ENCODE data around the gene SGCD.

SGCD gene

GRCh38 chr5:156590978-156591377, 264.0 kb downstream of the SGCD start:
- Histone ChIP-seq H4K20me1 (ENCODE audit: insufficient read depth, low read length, poor library complexity, severe bottlenecking) (no peaks in the 10 kb centered on the region), H3K36me3 (ENCODE audit: insufficient read depth, low read length) (no peaks in the 10 kb centered on the region), H3K4me1 (ENCODE audit: insufficient read depth, low read length, poor library complexity, severe bottlenecking) (peaks cover 3% of the 10 kb centered on the region), H3K79me2 (ENCODE audit: insufficient read depth, low read length) (no peaks in the 10 kb centered on the region), H3K27me3 (ENCODE audit: insufficient read depth, low read length, poor library complexity, severe bottlenecking) (no peaks in the 10 kb centered on the region), H3K4me2 (ENCODE audit: low read depth, low read length, poor library complexity, severe bottlenecking) (no peak overlapping the region), H3K9ac (ENCODE audit: low read depth, low read length, poor library complexity, severe bottlenecking) (no peak overlapping the region), H3K9me3 (ENCODE audit: insufficient read depth, low read depth, low read length) (no peaks in the 10 kb centered on the region), H3K9me2 (replicated peaks; ENCODE audit: low read depth, low read length) (no peaks in the 10 kb centered on the region), H3F3A (ENCODE audit: low read depth) (no peaks in the 10 kb centered on the region), H2AFZ (ENCODE audit: low read length) (no peak overlapping the region), H3K4me3 (ENCODE audit: low read length, poor library complexity, severe bottlenecking) (no peak overlapping the region)
- no peak for TF ChIP-seq CTCF (conservative IDR thresholded peaks at IDR 0.05; ENCODE audit: low read length)
- TF ChIP-seq EZH2phosphoT487 (IDR thresholded peaks at IDR 0.05; ENCODE audit: borderline replicate concordance): no peak

DNA sequence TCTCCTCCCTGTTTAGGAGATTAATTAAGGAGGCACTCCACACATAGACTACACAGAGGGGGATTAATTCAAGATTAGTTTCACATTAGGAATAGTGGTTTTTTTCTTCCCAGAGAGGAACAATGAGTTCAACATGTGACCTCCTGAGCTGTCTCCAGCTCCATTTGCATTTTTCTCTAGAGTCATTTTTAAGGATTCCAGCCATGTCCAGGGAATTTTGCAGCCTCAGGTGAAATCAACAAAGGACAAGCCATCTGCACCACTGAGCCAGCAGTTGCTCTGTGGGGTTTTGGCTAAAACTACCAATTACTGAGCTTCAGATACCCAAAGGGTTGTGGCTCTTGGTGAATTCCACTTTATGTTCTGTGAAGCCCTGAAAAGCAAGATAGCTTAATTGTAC, 264.7 kb downstream of the SGCD start:
- Histone ChIP-seq H4K20me1 (ENCODE audit: insufficient read depth, low read length, poor library complexity, severe bottlenecking) (no peaks in the 10 kb centered on the region), H3K9me3 (ENCODE audit: insufficient read depth, low read depth, low read length) (no peaks in the 10 kb centered on the region), H3K36me3 (ENCODE audit: insufficient read depth, low read length) (no peaks in the 10 kb centered on the region), H3K9ac (ENCODE audit: low read depth, low read length, poor library complexity, severe bottlenecking) (no peak overlapping the region), H3K27me3 (ENCODE audit: insufficient read depth, low read length, poor library complexity, severe bottlenecking) (no peaks in the 10 kb centered on the region), H3K79me2 (ENCODE audit: insufficient read depth, low read length) (no peaks in the 10 kb centered on the region), H3F3A (ENCODE audit: low read depth) (no peaks in the 10 kb centered on the region), H3K4me3 (ENCODE audit: low read length, poor library complexity, severe bottlenecking) (no peak overlapping the region), H2AFZ (ENCODE audit: low read length) (no peak overlapping the region), H3K4me1 (ENCODE audit: insufficient read depth, low read length, poor library complexity, severe bottlenecking) (peaks cover 3% of the 10 kb centered on the region), H3K4me2 (ENCODE audit: low read depth, low read length, poor library complexity, severe bottlenecking) (no peak overlapping the region), H3K9me2 (replicated peaks; ENCODE audit: low read depth, low read length) (no peaks in the 10 kb centered on the region)
- TF ChIP-seq CTCF (conservative IDR thresholded peaks at IDR 0.05; ENCODE audit: low read length): no peak
- no peak for TF ChIP-seq EZH2phosphoT487 (IDR thresholded peaks at IDR 0.05; ENCODE audit: borderline replicate concordance)

GRCh38 chr5:156593546-156593945, 266.6 kb downstream of the SGCD start:
- no peaks in the 10 kb centered on the region for H4K20me1 ChIP-seq (ENCODE audit: insufficient read depth, low read length, poor library complexity, severe bottlenecking)
- no peaks in the 10 kb centered on the region for H3F3A ChIP-seq (ENCODE audit: low read depth)
- H2AFZ ChIP-seq (ENCODE audit: low read length): no peak overlapping the region
- peaks cover 3% of the 10 kb centered on the region for H3K4me1 ChIP-seq (ENCODE audit: insufficient read depth, low read length, poor library complexity, severe bottlenecking)
- TF ChIP-seq CTCF (conservative IDR thresholded peaks at IDR 0.05; ENCODE audit: low read length): no peak
- no peaks in the 10 kb centered on the region for H3K9me2 ChIP-seq (replicated peaks; ENCODE audit: low read depth, low read length)
- no peak overlapping the region for H3K4me3 ChIP-seq (ENCODE audit: low read length, poor library complexity, severe bottlenecking)
- H3K27me3 ChIP-seq (ENCODE audit: insufficient read depth, low read length, poor library complexity, severe bottlenecking): no peaks in the 10 kb centered on the region
- no peaks in the 10 kb centered on the region for H3K9me3 ChIP-seq (ENCODE audit: insufficient read depth, low read depth, low read length)
- no peaks in the 10 kb centered on the region for H3K79me2 ChIP-seq (ENCODE audit: insufficient read depth, low read length)
- H3K9ac ChIP-seq (ENCODE audit: low read depth, low read length, poor library complexity, severe bottlenecking): no peak overlapping the region
- H3K4me2 ChIP-seq (ENCODE audit: low read depth, low read length, poor library complexity, severe bottlenecking): no peak overlapping the region
- H3K36me3 ChIP-seq (ENCODE audit: insufficient read depth, low read length): no peaks in the 10 kb centered on the region

All from Loucy (cell line).